ENCODE results near the gene ZNF668. TPM values are rescaled to one million over a fixed set of nuclear protein-coding genes. Genes with fewer than 3 reads are reported as not detected.
A peak's percentile ranks its signal among the peaks of the same experiment; 100 is the strongest.

The ZNF668 gene
- polyA plus RNA-seq, 1 donor, result 5.4 TPM

- no peaks in the 10 kb centered on the region for H3K4me1 ChIP-seq (ENCODE audit: control insufficient read depth, insufficient read depth, low read length)
- peaks cover 80% of the 10 kb centered on the region for H3K36me3 ChIP-seq (ENCODE audit: control insufficient read depth, insufficient read depth, low read length)
- WGBS (ENCODE audit: insufficient coverage, low lambda C conversion rate), result 90% methylated on average over 2 of the region's 26 CpGs
- H3K4me3 ChIP-seq (ENCODE audit: low read length), result no peak overlapping the region
- DNase-seq, result no peak
- no peaks in the 10 kb centered on the region for H3K27me3 ChIP-seq (ENCODE audit: control insufficient read depth, insufficient read depth, low read length)
- no peak overlapping the region for H3K27ac ChIP-seq (ENCODE audit: low read length)
- H3K9me3 ChIP-seq (ENCODE audit: control insufficient read depth, low read depth, low read length), result peaks cover 14% of the 10 kb centered on the region
Measured at GRCh38 chr16:31081428-31082351, 7.7 kb upstream of the ZNF668 start.

- WGBS (ENCODE audit: insufficient coverage, low lambda C conversion rate), result no CpG with 5 or more reads among the region's 13 CpGs
- Histone ChIP-seq H3K9me3 (ENCODE audit: control insufficient read depth, low read depth, low read length) (peaks cover 14% of the 10 kb centered on the region), H3K27me3 (ENCODE audit: control insufficient read depth, insufficient read depth, low read length) (no peaks in the 10 kb centered on the region), H3K4me3 (ENCODE audit: low read length) (no peak overlapping the region), H3K4me1 (ENCODE audit: control insufficient read depth, insufficient read depth, low read length) (no peaks in the 10 kb centered on the region), H3K27ac (ENCODE audit: low read length) (no peak overlapping the region), H3K36me3 (ENCODE audit: control insufficient read depth, insufficient read depth, low read length) (peaks cover 85% of the 10 kb centered on the region)
- DNase-seq, result no peak
Measured at GRCh38 chr16:31080756-31081419, 6.8 kb upstream of the ZNF668 start.

- Histone ChIP-seq H3K36me3 (ENCODE audit: control insufficient read depth, insufficient read depth, low read length) (peaks cover 82% of the 10 kb centered on the region), H3K4me3 (ENCODE audit: low read length) (no peak overlapping the region), H3K27me3 (ENCODE audit: control insufficient read depth, insufficient read depth, low read length) (no peaks in the 10 kb centered on the region), H3K4me1 (ENCODE audit: control insufficient read depth, insufficient read depth, low read length) (no peaks in the 10 kb centered on the region), H3K27ac (ENCODE audit: low read length) (no peak overlapping the region), H3K9me3 (ENCODE audit: control insufficient read depth, low read depth, low read length) (peaks cover 14% of the 10 kb centered on the region)
- DNase-seq, result no peak
- no CpG with 5 or more reads among the region's 40 CpGs for WGBS (ENCODE audit: insufficient coverage, low lambda C conversion rate)
Measured at GRCh38 chr16:31080035-31080629, 6.1 kb upstream of the ZNF668 start.

GRCh38 chr16:31079342-31079944, 5.4 kb upstream of the ZNF668 start:
- no peak for DNase-seq
- Histone ChIP-seq H3K4me3 (ENCODE audit: low read length) (no peak overlapping the region), H3K36me3 (ENCODE audit: control insufficient read depth, insufficient read depth, low read length) (peaks cover 77% of the 10 kb centered on the region), H3K9me3 (ENCODE audit: control insufficient read depth, low read depth, low read length) (peaks cover 16% of the 10 kb centered on the region), H3K27me3 (ENCODE audit: control insufficient read depth, insufficient read depth, low read length) (no peaks in the 10 kb centered on the region), H3K4me1 (ENCODE audit: control insufficient read depth, insufficient read depth, low read length) (no peaks in the 10 kb centered on the region), H3K27ac (ENCODE audit: low read length) (no peak overlapping the region)
- WGBS (ENCODE audit: insufficient coverage, low lambda C conversion rate), result no CpG with 5 or more reads among the region's 13 CpGs

GRCh38 chr16:31078597-31079341, 4.7 kb upstream of the ZNF668 start:
- no peak overlapping the region for H3K4me3 ChIP-seq (ENCODE audit: low read length)
- peaks cover 17% of the 10 kb centered on the region for H3K9me3 ChIP-seq (ENCODE audit: control insufficient read depth, low read depth, low read length)
- H3K36me3 ChIP-seq (ENCODE audit: control insufficient read depth, insufficient read depth, low read length), result peaks cover 70% of the 10 kb centered on the region
- no peak for DNase-seq
- no peaks in the 10 kb centered on the region for H3K4me1 ChIP-seq (ENCODE audit: control insufficient read depth, insufficient read depth, low read length)
- no CpG with 5 or more reads among the region's 15 CpGs for WGBS (ENCODE audit: insufficient coverage, low lambda C conversion rate)
- no peaks in the 10 kb centered on the region for H3K27me3 ChIP-seq (ENCODE audit: control insufficient read depth, insufficient read depth, low read length)
- no peak overlapping the region for H3K27ac ChIP-seq (ENCODE audit: low read length)

GRCh38 chr16:31077592-31078396, 3.8 kb upstream of the ZNF668 start:
- no peak for DNase-seq
- Histone ChIP-seq H3K9me3 (ENCODE audit: control insufficient read depth, low read depth, low read length) (peaks cover 17% of the 10 kb centered on the region), H3K4me3 (ENCODE audit: low read length) (no peak overlapping the region), H3K4me1 (ENCODE audit: control insufficient read depth, insufficient read depth, low read length) (peaks cover under 1% of the 10 kb centered on the region), H3K36me3 (ENCODE audit: control insufficient read depth, insufficient read depth, low read length) (peaks cover 66% of the 10 kb centered on the region), H3K27me3 (ENCODE audit: control insufficient read depth, insufficient read depth, low read length) (no peaks in the 10 kb centered on the region), H3K27ac (ENCODE audit: low read length) (no peak overlapping the region)
- no CpG with 5 or more reads among the region's 30 CpGs for WGBS (ENCODE audit: insufficient coverage, low lambda C conversion rate)

DNA sequence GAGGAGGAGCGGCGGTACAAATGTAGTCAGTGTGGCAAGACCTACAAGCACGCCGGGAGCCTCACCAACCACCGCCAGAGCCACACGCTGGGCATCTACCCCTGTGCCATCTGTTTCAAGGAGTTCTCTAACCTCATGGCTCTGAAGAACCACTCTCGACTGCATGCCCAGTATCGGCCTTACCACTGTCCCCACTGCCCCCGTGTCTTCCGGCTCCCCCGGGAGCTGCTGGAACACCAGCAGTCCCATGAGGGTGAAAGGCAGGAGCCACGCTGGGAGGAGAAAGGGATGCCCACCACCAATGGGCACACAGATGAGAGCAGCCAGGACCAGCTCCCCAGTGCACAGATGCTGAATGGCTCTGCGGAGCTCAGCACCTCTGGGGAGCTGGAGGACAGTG, 3.0 kb upstream of the ZNF668 start:
- no CpG with 5 or more reads among the region's 13 CpGs for WGBS (ENCODE audit: insufficient coverage, low lambda C conversion rate)

GRCh38 chr16:31076319-31076718, 2.3 kb upstream of the ZNF668 start:
- H3K4me1 ChIP-seq (ENCODE audit: control insufficient read depth, insufficient read depth, low read length), result peaks cover 11% of the 10 kb centered on the region
- DNase-seq, result no peak
- peaks cover 52% of the 10 kb centered on the region for H3K36me3 ChIP-seq (ENCODE audit: control insufficient read depth, insufficient read depth, low read length)
- H3K4me3 ChIP-seq (ENCODE audit: low read length), result no peak overlapping the region
- H3K27ac ChIP-seq (ENCODE audit: low read length), result no peak overlapping the region
- WGBS (ENCODE audit: insufficient coverage, low lambda C conversion rate), result no CpG with 5 or more reads among the region's 16 CpGs
- peaks cover 17% of the 10 kb centered on the region for H3K9me3 ChIP-seq (ENCODE audit: control insufficient read depth, low read depth, low read length)
- no peaks in the 10 kb centered on the region for H3K27me3 ChIP-seq (ENCODE audit: control insufficient read depth, insufficient read depth, low read length)

More for the DNA sequence above, 3.0 kb upstream of the ZNF668 start:
- peaks cover 17% of the 10 kb centered on the region for H3K9me3 ChIP-seq (ENCODE audit: control insufficient read depth, low read depth, low read length)
- peaks cover 58% of the 10 kb centered on the region for H3K36me3 ChIP-seq (ENCODE audit: control insufficient read depth, insufficient read depth, low read length)
- no peaks in the 10 kb centered on the region for H3K27me3 ChIP-seq (ENCODE audit: control insufficient read depth, insufficient read depth, low read length)
- no peak overlapping the region for H3K4me3 ChIP-seq (ENCODE audit: low read length)
- DNase-seq, result no peak
- peaks cover 9% of the 10 kb centered on the region for H3K4me1 ChIP-seq (ENCODE audit: control insufficient read depth, insufficient read depth, low read length)
- H3K27ac ChIP-seq (ENCODE audit: low read length), result no peak overlapping the region

DNA sequence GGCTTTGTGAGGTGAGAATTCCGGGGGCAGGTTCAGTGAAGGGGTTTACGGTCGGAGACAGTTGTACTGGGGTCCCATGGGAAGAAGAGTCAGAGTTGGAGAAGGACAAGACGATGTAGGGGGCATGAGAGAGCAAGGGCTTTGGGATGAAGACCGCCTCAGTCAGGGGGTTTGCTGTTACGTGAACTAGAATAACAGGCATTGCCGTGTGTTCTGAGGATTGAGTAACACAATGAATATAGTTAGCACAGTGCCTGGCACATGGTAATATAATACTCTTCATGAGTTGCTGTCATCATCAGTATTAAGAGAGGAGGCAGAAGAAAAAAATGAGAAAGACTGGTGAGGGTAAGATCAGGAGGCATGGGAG, 759 bp upstream of the ZNF668 start:
- H3K4me1 ChIP-seq (ENCODE audit: control insufficient read depth, insufficient read depth, low read length), result peaks cover 11% of the 10 kb centered on the region
- 0% methylated on average over 3 of the region's 7 CpGs for WGBS (ENCODE audit: insufficient coverage, low lambda C conversion rate)
- H3K27ac ChIP-seq (ENCODE audit: low read length), result peak overlapping the region; percentile 68
- peaks cover 11% of the 10 kb centered on the region for H3K9me3 ChIP-seq (ENCODE audit: control insufficient read depth, low read depth, low read length)
- peaks cover 37% of the 10 kb centered on the region for H3K36me3 ChIP-seq (ENCODE audit: control insufficient read depth, insufficient read depth, low read length)
- DNase-seq, result no peak
- H3K27me3 ChIP-seq (ENCODE audit: control insufficient read depth, insufficient read depth, low read length), result no peaks in the 10 kb centered on the region
- peak overlapping the region; percentile 88 for H3K4me3 ChIP-seq (ENCODE audit: low read length)
